ENCODE measurements around the gene HFM1.

Gene HFM1

GRCh38 chr1:91245435-91245834 lies 159.2 kb downstream of the HFM1 start:
- no peak for DNase-seq (ENCODE audit: low read depth)

GRCh38 chr1:91244737-91245136 lies 159.9 kb downstream of the HFM1 start:
- DNase-seq (ENCODE audit: low read depth), result no peak

- DNase-seq (ENCODE audit: low read depth), result no peak
Observed at GRCh38 chr1:91243171-91243570, 161.5 kb downstream of the HFM1 start.

GRCh38 chr1:91234181-91234580 lies 170.5 kb downstream of the HFM1 start:
- DNase-seq (ENCODE audit: low read depth), result no peak

- no peak for DNase-seq (ENCODE audit: low read depth)
Observed at GRCh38 chr1:91226741-91227140, 177.9 kb downstream of the HFM1 start.

- DNase-seq (ENCODE audit: low read depth), result no peak
Observed at GRCh38 chr1:91224878-91225277, 179.8 kb downstream of the HFM1 start.

GRCh38 chr1:91221017-91221416 lies 183.6 kb downstream of the HFM1 start:
- no peak for DNase-seq (ENCODE audit: low read depth)

- no peak for DNase-seq (ENCODE audit: low read depth)
Observed at GRCh38 chr1:91217911-91218310, 186.7 kb downstream of the HFM1 start.
